IPS DF 4.7 (cell line): ENCODE measurements around the gene NUBPL.

ENCODE experiments used
- DNase-seq: peaks from one replicate; pipeline ENCODE4 v3.0.0-alpha.2; 2013; ENCODE audit warnings: low spot score; ENCODE audit errors: extremely low read depth

NUBPL gene, protein sequence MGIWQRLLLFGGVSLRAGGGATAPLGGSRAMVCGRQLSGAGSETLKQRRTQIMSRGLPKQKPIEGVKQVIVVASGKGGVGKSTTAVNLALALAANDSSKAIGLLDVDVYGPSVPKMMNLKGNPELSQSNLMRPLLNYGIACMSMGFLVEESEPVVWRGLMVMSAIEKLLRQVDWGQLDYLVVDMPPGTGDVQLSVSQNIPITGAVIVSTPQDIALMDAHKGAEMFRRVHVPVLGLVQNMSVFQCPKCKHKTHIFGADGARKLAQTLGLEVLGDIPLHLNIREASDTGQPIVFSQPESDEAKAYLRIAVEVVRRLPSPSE

DNA sequence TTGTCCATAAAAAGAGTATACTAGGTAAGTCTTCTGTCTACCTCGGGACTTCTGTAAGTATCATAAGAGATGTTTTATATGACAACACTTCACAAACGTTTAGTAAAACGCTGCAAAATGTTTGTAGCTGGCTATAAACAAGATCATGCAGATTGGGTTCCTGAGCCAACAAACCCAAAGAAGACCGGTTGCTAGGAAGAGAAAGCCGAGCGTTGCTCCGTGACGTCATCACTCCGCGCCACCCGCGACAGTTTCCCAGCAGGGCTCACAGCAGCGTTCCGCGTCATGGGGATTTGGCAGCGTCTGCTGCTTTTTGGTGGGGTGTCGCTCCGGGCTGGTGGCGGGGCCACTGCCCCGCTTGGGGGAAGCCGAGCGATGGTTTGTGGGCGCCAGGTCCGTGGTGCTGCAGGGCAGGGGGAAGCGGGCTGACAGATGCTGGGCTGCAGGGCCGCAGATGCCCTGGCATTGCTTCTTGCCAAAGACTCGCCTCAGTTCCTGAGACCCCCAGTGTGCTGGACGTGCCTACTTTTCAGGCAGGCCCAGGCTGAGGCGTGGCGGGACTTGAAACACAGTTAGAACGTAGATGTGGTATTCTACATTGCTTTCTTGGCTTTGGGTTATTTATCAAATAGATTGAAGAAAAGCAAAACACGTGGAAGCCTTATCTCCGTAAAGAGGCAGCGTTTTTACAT, at the start of gene NUBPL:
NUBPL (plus strand) TSS at position 250 of the 692 bp plus-strand sequence; CDS start at position 286, 36 bp downstream.
- peak; percentile 88 for DNase-seq

DNA sequence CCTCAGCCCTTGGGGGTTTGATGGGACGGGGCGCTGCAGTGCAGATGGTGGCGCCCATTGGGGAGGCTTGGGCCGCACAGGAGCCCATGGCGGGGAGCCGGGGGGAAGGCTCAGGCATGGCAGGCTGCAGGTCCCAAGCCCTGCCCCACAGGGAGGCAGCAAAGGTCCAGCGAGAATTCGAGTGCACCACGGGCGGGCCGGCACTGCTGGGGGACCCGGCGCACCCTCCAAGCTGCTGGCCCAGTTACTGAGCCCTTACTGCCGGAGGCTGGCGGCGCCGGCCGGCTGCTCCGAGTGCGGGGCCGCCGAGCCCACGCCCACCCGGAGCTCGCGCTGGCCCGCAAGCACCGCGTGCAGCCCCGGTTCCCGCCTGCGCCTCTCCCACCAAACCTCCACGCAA, 34.1 kb upstream of the NUBPL start:
- DNase-seq, result no peak

DNA sequence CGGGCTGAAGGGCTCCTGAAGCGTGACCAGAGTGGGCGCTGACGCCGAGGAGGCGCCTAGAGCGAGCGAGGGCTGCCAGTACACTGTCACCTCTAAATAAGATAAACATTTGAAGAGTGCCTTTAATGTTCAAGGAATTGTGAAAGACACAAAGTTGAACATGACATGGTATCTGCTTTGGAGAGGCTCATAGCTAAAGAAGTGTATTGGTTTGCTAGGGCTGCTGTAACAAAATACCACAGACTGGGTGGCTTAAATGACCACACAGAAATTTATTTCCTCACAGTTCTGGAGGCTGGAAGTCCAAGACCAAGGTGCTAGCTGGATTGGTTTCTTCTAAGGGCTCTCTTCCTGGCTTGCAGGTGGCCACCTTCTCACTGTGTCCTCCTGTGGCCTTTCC, 33.7 kb upstream of the NUBPL start:
- DNase-seq, result no peak

DNA sequence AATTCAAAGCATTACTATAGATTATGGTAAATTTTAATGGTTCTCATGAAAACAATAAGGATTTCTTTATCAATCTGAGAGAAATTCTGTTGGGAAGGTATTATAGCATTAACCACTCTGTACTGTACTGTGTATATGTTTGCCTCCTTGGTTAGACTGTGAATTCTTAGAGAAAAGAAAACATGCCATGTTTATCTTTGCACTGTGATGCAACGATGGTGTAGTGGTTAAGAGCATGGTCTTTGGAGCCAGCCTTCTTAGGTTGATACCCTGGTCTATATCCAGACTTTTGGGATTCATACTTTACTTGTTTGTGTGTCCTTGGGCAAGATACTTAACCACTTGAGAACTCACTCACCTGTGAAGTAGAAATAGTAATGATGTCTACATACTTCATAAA, 32.2 kb upstream of the NUBPL start:
- DNase-seq, result no peak

DNA sequence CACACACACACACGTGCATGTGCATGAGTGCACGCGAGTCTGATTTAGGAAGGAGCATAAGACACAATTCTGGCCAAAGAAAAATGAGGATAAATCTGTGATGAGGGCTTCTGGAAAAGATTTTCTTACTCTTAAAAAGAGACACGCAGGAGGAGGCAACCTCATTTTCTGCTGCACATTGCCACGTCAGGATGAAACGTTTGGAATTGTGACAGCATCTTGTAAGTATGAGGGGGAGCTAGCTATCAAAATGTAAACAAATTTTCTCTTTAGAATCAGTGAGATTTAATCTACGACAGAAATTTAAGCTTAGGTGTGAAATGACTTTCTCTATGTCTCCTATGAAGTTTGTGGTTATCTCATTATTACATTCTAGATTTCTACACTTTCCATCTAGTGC, 31.1 kb upstream of the NUBPL start:
- DNase-seq, result no peak

DNA sequence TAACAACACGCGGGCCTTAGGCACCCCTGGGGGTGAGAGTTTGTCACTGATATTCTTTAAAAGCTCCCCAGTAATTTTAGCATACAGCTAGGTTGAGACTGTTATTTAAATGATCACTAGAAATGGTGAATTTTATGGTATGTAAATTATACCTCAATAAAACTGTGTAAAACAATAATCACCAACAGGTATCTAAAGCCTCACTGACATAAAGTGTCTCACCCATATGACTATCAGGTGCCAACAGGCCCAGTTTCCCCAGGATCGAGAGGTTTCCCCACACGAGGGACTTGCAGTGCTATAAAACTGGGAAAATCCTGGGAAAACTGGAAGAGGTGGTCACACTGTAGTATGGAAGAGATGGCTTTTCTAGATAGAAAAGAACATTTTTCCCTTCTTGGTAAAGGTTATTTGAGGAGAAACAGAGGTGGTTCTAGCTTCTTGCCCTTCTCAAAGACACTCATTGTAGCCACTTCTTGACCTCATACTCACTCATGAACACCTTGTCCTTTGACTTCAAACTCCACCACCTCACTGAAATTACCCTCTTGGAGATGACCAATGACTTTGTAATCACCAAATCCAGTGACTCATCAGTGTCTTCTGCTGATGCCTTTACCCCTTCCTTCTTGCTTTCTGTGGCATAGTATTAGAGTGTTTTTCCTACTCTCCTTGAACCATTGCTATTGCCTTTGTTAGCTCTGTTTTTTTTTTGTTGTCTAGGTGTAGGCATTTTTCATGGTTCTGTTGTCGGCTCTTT, 24.8 kb upstream of the NUBPL start:
- DNase-seq, result no peak

DNA sequence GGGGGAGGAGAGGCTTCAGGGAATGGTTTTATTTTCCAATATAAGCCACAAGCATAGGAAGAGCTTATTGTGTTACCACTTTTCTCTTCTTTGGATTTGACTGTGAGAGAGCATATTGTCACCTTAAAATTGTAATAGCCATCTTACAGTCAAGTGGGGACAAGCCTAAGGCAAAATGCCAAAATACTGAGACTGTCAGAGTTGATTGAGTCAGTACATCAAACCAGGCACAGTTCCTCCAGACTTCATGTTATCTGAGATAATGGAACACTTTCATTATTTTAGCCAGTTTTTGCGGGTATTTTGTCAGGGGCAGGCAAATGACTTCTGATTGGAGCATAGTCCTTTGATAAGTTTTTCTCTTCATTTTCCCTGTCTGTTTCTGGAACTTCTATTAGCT, 19.5 kb upstream of the NUBPL start:
- no peak for DNase-seq

DNA sequence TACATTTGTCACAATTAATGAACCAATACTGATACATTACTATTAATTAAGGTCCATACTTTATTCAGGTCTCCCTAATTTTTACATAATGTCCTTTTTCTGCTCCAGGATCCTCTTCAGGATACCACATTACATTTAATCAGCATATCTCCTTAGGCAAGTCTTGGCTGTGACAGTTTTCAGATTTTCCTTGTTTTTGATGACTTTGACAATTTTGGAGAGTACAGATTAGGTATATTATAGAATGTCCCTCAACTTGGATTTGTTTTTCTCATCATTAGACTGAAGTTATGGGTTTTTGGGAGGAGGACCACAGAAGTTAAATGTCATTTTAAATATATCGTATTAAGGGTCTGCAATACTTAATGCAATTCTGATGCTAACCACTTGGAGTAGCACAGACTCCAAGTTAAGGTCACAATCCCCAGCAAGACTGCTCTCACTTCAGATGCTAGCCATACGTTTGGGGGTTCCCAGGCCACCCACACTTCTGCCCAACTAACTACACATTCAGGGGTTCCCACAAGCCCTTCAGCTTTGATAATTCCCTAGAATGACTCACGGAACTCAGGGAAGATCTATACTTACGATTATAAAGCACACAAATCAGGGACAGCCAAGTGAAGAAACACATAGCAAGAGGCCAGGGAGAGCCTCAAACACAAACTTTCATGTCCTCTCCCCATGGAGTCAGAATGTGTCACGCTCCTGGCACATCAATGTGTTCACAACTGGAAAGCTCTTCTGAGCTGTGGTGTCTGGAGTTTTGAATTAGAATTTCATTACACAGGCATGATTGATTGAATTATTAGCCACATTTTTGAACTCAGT, 17.0 kb upstream of the NUBPL start:
- DNase-seq, result no peak

DNA sequence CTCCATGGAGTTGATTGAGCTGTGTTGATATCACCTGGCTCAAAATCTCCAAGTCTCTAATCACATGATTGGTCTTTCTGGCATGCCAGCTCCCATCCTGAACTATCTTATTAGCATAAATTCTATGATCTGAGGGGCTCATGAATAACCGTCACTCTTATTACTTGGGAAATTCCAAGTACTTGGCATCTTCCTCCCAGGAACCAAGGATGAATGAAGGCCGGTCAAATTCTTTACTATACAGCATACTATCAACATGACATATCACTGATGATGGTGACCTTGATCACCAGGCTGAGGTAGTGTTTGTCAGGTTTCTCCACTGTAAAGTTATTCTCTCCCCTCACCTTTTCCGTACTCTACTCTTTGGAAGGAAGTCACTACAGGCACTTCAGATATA, 16.4 kb upstream of the NUBPL start:
- DNase-seq, result no peak

DNA sequence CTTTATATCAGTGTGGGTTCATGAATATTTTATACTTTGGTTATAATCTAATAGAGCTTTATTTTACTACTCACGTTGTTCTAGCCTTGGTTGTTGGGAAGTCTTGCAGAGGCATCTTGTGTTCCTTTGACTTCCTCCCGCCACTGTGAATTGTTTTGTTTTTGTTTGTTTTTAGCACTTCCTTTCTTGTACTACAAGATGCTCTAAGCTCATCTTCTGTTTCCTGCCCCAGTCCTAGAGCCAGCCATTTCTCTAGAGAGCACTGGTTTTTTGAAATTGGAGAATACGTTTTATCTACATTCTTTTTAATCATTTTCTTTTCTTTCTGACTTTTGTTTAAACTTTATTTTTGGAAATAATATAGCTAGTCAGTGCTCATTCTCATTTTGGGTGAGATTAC, 15.9 kb upstream of the NUBPL start:
- no peak for DNase-seq

DNA sequence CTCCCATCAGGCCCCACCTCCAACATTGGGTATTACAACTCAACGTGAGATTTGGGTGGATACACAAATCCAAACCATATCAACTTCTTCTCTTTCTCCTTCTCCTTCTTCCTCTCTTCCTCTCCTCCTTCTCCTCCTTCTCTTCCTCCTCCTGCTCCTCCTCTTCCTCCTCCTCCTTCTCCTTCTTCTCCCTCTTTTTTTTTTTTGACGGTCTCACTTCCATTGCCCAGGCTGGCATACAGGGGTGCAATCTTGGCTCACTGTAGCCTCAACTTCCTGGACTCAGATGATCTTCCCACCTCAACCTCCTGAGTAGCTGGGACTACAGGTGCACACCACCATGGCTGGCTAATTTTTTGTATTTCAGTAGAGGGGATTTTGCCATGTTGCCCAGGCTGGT, 11.4 kb upstream of the NUBPL start:
- DNase-seq, result no peak

DNA sequence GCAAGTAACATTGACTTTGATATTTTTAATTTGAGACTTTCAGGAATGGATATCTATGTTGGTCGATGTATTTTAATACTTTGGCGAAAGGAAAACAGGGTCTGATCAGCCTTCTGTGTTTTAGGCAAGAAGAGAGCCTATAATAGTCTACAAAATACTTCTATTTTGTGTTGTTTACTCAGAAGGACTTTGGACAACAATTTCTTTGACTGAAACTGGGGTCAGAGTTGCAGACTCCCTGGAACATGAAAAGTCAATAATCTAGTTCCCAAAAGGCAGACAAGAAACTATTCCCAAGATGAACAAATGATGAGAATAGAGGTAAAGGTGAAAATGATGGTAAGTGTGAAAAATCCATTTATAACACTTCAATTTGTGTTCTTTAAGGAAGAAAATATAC, 10.6 kb upstream of the NUBPL start:
- no peak for DNase-seq

DNA sequence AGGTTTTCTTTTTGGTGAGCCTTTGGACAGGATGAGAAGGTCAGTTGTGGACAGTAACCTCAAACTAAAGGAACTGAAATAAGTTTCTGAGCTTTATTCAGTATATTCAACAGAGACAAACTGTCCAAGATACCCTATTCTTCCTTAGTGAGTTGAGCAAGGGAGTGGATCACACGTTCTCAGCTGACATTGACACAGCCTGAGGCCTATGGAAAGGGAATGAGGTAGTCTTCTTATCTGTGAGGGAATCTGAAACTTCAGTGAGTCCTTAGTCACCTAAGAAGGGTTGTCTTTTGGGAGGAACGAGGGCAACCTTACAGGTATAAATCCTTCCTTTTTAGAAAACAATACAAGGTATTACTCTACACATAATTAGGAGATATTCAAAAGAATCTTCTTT, 5.0 kb upstream of the NUBPL start:
- no peak for DNase-seq

DNA sequence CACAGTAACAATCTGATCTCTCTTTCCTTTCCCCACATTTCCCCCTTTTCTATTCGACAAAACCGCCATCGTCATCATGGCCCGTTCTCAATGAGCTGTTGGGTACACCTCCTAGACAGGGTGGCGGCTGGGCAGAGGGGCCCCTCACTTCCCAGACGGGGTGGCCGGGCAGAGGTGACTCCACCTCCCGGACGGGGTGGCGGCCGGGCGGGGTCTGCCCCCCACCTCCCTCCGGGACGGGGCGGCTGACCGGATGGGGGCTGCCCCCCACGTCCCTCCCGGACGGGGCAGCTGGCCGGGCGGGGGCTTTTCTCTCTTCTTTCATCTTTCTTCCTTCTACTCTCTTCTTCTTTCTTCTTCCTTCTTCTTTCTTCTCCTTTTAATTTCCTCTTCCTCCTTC, 1.3 kb upstream of the NUBPL start:
- no peak for DNase-seq

DNA sequence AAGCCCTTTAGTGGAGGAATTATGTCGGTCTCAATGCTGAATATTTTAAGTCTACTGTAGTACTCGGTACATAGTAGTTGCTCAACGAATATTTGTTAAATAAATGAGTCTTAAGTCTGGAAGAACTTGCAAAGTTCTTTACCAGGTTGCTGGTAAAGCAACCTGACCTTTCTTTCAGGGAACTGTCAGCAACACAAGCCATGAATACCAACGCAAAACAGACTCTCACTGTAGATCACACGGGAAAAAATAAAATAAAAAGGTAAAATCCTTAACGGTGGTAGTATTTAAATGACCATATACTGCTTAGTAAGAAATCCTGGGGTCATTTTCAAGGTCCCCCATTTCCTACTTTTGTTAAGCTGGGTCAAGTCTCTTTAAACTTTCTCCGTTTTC, 447 bp upstream of the NUBPL start:
- DNase-seq, result no peak

DNA sequence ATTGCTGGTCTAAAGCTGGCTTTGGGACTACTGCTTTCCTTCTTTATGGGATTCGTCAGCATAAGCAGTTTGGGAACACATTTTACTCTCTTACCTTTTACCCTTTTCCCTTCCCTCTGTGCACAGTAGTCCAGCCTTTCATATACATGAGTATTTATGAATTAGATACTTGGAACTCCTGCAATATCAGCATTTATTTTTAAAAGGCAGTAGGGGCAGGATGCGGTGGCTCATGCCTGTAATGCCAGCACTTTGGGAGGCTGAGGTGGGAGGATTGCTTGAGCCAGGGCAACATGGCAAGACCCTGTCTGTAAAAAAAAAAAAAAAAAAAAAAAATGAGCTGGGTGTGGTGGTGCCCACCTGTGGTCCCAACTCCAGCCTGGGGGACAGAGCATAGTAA, 3.0 kb downstream of the NUBPL start:
- no peak for DNase-seq

DNA sequence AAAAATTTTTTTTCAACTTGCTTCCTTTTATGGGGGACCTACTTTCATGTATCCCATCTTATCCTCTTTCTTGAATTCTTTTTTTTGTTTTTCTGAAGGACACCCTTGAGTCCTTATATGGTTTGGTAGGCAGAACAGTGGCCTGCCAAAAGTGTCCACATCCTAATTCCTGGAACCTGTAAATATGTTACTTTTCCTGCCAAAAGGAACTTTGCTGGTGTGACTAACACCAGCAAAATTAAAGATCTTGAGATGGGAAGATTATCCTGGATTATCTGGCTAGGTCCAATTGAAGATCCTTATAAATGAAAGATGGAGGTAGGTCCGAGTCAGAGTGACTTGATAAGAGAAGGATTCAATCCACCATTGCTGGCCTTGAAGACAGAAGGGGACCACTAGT, 5.3 kb downstream of the NUBPL start:
- no peak for DNase-seq

DNA sequence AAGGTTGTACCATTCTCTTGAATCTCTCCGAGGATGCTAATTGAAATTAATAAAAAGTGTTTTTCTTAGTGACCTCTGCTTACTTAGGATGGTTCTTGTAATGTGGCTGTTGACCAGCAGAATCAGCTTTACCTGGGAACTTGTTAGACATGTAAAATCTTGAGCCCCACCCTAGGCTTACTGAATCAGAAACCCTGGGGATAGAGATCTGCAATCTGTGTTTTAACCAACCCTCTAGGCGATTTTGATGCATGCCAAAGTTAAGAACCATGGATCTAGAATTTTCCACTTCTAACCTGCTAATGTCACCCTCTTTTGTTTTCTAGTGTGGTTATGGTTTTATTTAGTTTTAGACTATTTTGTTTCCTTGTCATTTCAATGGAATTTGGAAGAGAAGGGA, 6.5 kb downstream of the NUBPL start:
- DNase-seq, result no peak

DNA sequence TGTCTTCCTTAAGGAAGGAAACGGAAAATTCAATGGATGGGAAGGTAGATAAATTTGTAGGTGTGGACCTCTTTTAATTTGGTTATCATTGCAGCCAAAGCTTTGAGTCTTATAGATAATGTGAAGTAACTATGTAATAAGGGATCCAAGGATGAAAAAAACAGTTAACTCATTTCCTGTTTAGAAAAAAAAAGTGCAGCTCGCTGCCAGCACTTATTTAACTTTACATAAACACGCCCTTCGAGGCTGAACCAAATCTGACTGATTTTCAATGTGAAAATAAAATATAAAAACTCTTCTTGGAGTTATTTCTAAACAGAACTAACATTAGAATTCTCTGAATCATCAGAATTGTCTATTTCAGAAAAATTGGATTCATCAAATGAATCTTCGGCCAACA, 7.0 kb downstream of the NUBPL start:
- DNase-seq, result no peak

DNA sequence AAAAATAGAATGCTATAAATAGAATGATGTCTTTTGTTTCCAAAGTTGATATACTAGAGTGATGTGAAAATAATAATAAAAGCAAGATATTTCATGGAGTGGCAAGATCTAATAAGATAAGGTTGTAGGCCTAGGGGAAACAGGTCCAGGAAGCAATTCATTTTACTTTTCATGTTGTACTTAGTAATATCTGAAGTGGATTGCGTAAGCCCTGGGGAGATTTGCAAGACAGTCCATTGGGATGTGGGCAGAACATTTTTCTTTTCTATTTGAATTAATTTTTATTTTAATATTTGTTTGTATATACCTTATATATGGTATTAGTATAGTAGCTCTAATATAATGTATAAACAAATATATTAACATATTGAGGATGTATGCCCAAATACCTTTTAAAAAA, 7.5 kb downstream of the NUBPL start:
- DNase-seq, result no peak

DNA sequence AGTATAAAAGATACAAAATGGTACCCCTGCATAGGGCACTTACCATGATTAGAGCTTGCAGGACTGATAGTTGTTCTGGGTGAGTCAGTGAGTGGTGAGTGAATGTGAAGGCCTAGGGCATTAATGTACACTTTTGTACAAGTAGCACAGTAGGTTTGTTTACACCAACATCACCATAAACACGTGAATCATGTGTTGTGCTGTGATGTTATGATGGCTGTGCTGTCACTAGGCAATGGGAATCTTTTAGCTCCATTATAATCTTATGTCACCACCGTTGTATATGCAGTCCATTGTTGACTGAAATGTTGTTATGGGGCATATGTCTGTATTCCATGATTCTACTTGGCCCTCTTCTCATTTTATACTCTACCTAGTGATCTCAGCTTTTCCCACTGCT, 11.8 kb downstream of the NUBPL start:
- no peak for DNase-seq

DNA sequence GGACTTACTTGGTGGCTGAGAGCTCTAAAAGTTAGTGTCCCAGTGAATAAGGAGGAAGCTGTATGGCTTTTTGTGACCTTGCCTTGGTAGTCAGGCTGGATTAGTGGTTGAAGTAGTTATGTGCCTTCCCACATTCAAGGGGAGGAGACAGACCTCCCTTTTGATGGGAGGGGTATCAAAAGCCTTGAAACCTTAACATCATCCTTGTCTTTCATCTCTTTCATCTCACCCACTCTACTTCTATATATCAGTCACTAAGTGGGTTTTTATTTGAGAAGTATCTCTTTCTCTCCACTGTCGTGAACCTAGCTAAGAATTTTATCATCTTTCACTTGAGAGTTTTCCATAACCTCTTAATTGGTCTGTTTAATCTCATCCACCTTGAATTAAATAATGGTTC, 15.7 kb downstream of the NUBPL start:
- no peak for DNase-seq
